Endodermal cell (in vitro differentiated cells): ENCODE data around the gene SNX11. TPM values are rescaled to one million over a fixed set of nuclear protein-coding genes. Genes with fewer than 3 reads are reported as not detected.

Source experiments
- DNase-seq: peaks from one replicate; pipeline ENCODE4 v3.0.0-alpha.2; 2017
- H3K27ac ChIP-seq: 2 replicates; pipeline ENCODE4 v1.5.1; 2013; ENCODE audit warnings: mild to moderate bottlenecking, low read depth, low read length, moderate library complexity
- H3K27me3 ChIP-seq: 2 replicates; pipeline ENCODE4 v1.6.1; 2013; ENCODE audit warnings: mild to moderate bottlenecking, low read length, moderate library complexity; ENCODE audit not compliant: insufficient read depth, control insufficient read depth, poor library complexity, severe bottlenecking
- H3K36me3 ChIP-seq: 2 replicates; pipeline ENCODE4 v1.7.0; 2013; ENCODE audit warnings: mild to moderate bottlenecking, low read length, moderate library complexity; ENCODE audit not compliant: control insufficient read depth, insufficient read depth
- H3K4me1 ChIP-seq: one replicate; pipeline ENCODE4 v1.7.0; 2013; ENCODE audit warnings: low read length; ENCODE audit not compliant: control insufficient read depth, insufficient read depth
- H3K4me3 ChIP-seq: 2 replicates; pipeline ENCODE4 v1.5.1; 2013; ENCODE audit warnings: mild to moderate bottlenecking, low read length, moderate library complexity
- H3K9ac ChIP-seq: 2 replicates; pipeline ENCODE4 v1.6.1; 2013; ENCODE audit warnings: mild to moderate bottlenecking, low read length, moderate library complexity; ENCODE audit not compliant: poor library complexity, severe bottlenecking; ENCODE audit errors: extremely low read depth
- H3K9me3 ChIP-seq: 2 replicates; pipeline ENCODE4 v1.6.1; 2013; ENCODE audit warnings: mild to moderate bottlenecking, low read length, moderate library complexity; ENCODE audit not compliant: control insufficient read depth
- H3K27ac Mint-ChIP-seq: 2 replicates; pipeline ENCODE4 v1.8.0; 2020; ENCODE audit warnings: mixed read lengths
- H3K27me3 Mint-ChIP-seq: 2 replicates; pipeline ENCODE4 v1.8.0; 2021; ENCODE audit warnings: mild to moderate bottlenecking, mixed read lengths; ENCODE audit not compliant: insufficient read depth
- H3K36me3 Mint-ChIP-seq: 2 replicates; pipeline ENCODE4 v1.8.0; 2020; ENCODE audit warnings: low read depth, mixed read lengths
- H3K4me1 Mint-ChIP-seq: 2 replicates; pipeline ENCODE4 v1.8.0; 2020; ENCODE audit warnings: mixed read lengths
- H3K4me3 Mint-ChIP-seq: 2 replicates; pipeline ENCODE4 v1.8.0; 2020; ENCODE audit warnings: mild to moderate bottlenecking, moderate library complexity, mixed read lengths
- H3K9me3 Mint-ChIP-seq: 2 replicates; pipeline ENCODE4 v1.8.0; 2020; ENCODE audit warnings: mild to moderate bottlenecking, mixed read lengths
- WGBS, 2 experiments: methylation state at CpG; one replicate each; pipeline versions ENCODE4 v1.1.5 to v1.1.7; 2013; ENCODE audit warnings: missing lambda C conversion rate in 2 of 2, mixed read lengths in 1 of 2; ENCODE audit not compliant: insufficient coverage in 1 of 2, insufficient read length in 1 of 2; 5-methylcytosine and 5-hydroxymethylcytosine counted together
- total RNA-seq, 2 donors: library from RNA; stranded (reverse); fragmentation: NEBNext Ultra II Directional in 1 of 2; extraction: Animal tissue kit (Norgen Biotek cat#: 25700) in 1 of 2; gene quantifications; 2 replicates in 1 of 2; 3 replicates in 1 of 2; pipeline ENCODE4 v1.2.1, GENCODE V29; 2021
- TF ChIP-seq, protein P1 (sequence below): fragments of 200-600 bp; sonication (generic); conservative IDR thresholded peaks from 2 replicates; pipeline ENCODE4 v1.5.0; 2021; ENCODE audit warnings: antibody characterized with exemption, mild to moderate bottlenecking

The SNX11 gene
- total RNA-seq, 2 donors from 2014 or later: 19.7 to 20.5 TPM

DNA sequence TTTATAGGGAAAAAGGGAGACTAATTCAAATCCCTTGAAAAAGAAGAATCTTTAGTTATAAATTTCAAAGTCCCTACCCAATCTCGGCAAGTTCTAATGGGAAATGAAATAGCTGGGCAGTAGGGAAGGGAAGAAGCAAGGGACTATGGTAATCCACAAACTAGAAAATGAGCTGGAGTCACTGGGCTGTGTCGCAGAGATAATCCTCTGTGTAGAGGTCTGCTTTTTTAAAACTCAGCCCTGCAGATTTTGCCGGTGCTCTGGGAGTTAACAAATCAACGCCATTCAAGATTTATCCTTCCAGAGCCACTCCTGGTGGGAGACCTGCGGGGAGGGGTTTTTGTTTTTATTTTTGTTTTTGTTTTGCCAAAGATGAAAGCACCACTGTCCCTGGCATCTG is 20.8 kb downstream of the SNX11 start:
- peaks cover 7% of the 10 kb centered on the region for H3K36me3 Mint-ChIP-seq
- H3K4me3 ChIP-seq: no peak overlapping the region
- DNase-seq: no peak
- no peaks in the 10 kb centered on the region for H3K27me3 ChIP-seq
- no peak overlapping the region for H3K27ac ChIP-seq
- H3K36me3 ChIP-seq: peaks cover 5% of the 10 kb centered on the region
- TF ChIP-seq, protein P1, sequence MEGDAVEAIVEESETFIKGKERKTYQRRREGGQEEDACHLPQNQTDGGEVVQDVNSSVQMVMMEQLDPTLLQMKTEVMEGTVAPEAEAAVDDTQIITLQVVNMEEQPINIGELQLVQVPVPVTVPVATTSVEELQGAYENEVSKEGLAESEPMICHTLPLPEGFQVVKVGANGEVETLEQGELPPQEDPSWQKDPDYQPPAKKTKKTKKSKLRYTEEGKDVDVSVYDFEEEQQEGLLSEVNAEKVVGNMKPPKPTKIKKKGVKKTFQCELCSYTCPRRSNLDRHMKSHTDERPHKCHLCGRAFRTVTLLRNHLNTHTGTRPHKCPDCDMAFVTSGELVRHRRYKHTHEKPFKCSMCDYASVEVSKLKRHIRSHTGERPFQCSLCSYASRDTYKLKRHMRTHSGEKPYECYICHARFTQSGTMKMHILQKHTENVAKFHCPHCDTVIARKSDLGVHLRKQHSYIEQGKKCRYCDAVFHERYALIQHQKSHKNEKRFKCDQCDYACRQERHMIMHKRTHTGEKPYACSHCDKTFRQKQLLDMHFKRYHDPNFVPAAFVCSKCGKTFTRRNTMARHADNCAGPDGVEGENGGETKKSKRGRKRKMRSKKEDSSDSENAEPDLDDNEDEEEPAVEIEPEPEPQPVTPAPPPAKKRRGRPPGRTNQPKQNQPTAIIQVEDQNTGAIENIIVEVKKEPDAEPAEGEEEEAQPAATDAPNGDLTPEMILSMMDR: no peak
- no peaks in the 10 kb centered on the region for H3K9me3 Mint-ChIP-seq
- no peaks in the 10 kb centered on the region for H3K9me3 ChIP-seq
- H3K4me1 Mint-ChIP-seq: peaks cover 9% of the 10 kb centered on the region
- no peak overlapping the region for H3K9ac ChIP-seq
- H3K27ac Mint-ChIP-seq: no peak overlapping the region
- 60 to 68% methylated on average over 4 to 5 of the region's 5 CpGs for WGBS, 2 experiments
- H3K27me3 Mint-ChIP-seq: peaks cover 2% of the 10 kb centered on the region
- no peaks in the 10 kb centered on the region for H3K4me1 ChIP-seq
- H3K4me3 Mint-ChIP-seq: no peak overlapping the region

DNA sequence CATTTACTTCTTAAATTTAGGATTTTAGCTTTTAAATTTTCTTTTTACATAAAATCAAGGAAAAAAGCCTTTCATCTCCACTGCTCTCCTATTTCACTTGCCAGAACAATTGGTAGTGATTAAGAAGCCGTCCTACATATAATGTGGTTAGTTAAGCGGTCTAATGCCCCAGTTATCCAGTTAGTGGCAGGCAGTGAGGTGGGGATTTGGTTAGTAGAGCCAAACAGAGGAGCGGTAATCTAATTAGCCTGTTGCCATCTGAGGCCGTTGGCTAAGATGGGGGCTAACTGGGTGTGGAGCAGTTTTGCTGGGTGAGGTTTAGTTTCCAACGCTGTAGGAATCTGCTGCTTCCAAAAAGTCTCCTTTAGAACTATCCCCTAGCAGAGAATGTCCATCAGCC is 22.4 kb downstream of the SNX11 start:
- no peak overlapping the region for H3K27ac Mint-ChIP-seq
- no peaks in the 10 kb centered on the region for H3K36me3 Mint-ChIP-seq
- no peaks in the 10 kb centered on the region for H3K27me3 ChIP-seq
- no peaks in the 10 kb centered on the region for H3K9me3 ChIP-seq
- H3K4me3 ChIP-seq: no peak overlapping the region
- H3K4me3 Mint-ChIP-seq: no peak overlapping the region
- TF ChIP-seq, protein P1: no peak
- peaks cover 5% of the 10 kb centered on the region for H3K36me3 ChIP-seq
- peaks cover 3% of the 10 kb centered on the region for H3K27me3 Mint-ChIP-seq
- peaks cover 10% of the 10 kb centered on the region for H3K4me1 Mint-ChIP-seq
- no peak for DNase-seq
- no peak overlapping the region for H3K9ac ChIP-seq
- 70 to 71% methylated on average over 4 to 5 of the region's 5 CpGs for WGBS, 2 experiments
- H3K27ac ChIP-seq: no peak overlapping the region
- H3K4me1 ChIP-seq: no peaks in the 10 kb centered on the region
- H3K9me3 Mint-ChIP-seq: no peaks in the 10 kb centered on the region

- Histone ChIP-seq H3K27ac (no peak overlapping the region), H3K9me3 (no peaks in the 10 kb centered on the region), H3K9ac (no peak overlapping the region), H3K4me1 (no peaks in the 10 kb centered on the region), H3K27me3 (no peaks in the 10 kb centered on the region), H3K36me3 (peaks cover 5% of the 10 kb centered on the region), H3K4me3 (no peak overlapping the region)
- DNase-seq: peak; percentile 93
- TF ChIP-seq, protein P1: peak; percentile 95
- peaks cover 11% of the 10 kb centered on the region for H3K4me1 Mint-ChIP-seq
- peak overlapping the region; percentile 15 for H3K27ac Mint-ChIP-seq
- H3K4me3 Mint-ChIP-seq: no peak overlapping the region
- peaks cover 3% of the 10 kb centered on the region for H3K27me3 Mint-ChIP-seq
- no peaks in the 10 kb centered on the region for H3K9me3 Mint-ChIP-seq
- H3K36me3 Mint-ChIP-seq: no peaks in the 10 kb centered on the region
- 62 to 100% methylated on average over 1 to 3 of the region's 4 CpGs for WGBS, 2 experiments
These were observed 23.8 kb downstream of the SNX11 start for GRCh38 chr17:48131216-48131824.
